Ramos (cell line): ENCODE data around the gene COIL.
"Not testable (repeated sequence)": the region's sequence is repeated elsewhere in the genome, so short reads cannot be mapped to it uniquely, and the experiment has no call there.

Source experiments
- in situ Hi-C: fragments of 300-500 bp; cut with MboI; formaldehyde crosslinking; loops from one replicate; pipeline ENCODE4 v1.14.3; 2022; ENCODE audit warnings: low sequenced_read_pairs; ENCODE audit not compliant: unreplicated experiment

The COIL gene

GRCh38 chr17:56960596-56961538 is at the start of gene COIL:
Gene COIL, minus strand, starts transcription at chr17:56961050. Its CDS starts 31 bp downstream, at chr17:56961019.
- in situ Hi-C loops = no loop called here

DNA sequence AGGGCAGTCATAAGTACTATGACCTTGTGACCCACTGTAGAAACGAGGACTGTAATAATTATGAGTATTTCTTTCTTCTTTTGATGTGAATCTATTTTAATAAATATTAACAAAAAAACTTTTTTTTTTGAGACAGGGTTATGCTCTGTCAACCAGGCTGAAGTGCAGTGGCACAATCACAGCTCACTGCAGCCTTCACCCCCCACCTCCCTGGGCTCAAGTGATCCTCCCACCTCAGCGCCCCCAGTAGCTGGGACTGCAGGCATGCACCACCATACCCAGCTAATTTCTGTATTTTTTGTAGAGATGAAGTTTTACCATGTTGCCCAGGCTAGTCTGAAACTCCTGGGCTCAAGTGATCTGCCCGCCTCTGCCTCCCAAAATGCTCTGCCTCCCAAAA is 49.6 kb upstream of the COIL start:
- in situ Hi-C loops = no loop called here

- in situ Hi-C loops = no loop called here
These were observed 49.0 kb upstream of the COIL start for GRCh38 chr17:57009737-57010445.

DNA sequence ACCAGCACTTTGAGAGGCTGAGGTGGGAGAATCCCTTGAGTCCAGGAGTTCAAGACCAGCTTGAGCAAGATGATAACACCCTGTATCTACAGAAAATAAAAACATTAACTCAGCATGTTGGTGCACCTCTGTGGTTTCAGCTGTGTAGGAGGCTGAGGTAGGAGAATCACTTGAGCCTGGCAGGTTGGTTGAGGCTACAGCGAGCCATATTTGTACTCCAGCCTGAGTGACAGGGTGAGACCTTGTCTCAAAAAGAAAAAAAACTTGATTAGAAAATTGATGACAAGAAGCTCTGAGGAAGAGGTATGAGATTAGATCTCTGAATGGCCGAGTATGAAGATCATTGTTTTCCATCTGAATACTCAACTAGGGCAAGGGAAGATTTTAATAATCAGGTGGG is 48.1 kb upstream of the COIL start:
- in situ Hi-C loops = no loop called here

DNA sequence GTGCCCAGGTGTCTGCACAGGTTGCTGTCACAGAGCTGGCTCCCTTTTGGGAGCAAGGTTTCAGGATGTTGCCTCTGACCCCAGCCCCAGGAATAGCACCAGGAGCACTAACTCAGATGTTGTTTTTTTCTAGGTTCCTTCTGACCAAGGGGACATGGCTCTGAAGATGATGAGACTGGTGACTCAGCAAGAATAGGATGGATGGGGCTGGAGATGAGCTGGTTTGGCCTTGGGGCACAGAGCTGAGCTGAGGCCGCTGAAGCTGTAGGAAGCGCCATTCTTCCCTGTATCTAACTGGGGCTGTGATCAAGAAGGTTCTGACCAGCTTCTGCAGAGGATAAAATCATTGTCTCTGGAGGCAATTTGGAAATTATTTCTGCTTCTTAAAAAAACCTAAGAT is 45.2 kb upstream of the COIL start:
- in situ Hi-C loops = no loop called here

GRCh38 chr17:57004944-57005579 is 44.2 kb upstream of the COIL start:
- in situ Hi-C loops = no loop called here

DNA sequence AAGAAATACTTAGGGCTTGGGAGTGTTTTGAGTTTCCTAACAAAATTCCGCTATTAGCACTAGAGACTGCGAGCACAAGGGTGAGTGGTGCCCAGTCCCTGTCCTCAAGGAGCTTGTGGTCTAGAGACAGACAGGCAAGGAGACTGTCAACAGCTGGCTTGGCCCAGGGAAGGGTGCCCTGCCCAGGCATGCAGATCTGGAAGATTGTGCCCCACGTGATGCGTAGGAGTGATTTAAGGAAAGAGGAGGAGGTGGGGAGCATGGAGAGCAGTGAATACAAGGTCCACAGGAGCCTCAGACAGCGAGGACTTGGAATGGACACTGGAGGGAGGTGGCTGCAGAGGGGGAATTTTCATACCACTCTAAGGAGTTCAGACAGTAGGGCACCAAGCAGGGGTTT is 42.1 kb upstream of the COIL start:
- in situ Hi-C loops = no loop called here

DNA sequence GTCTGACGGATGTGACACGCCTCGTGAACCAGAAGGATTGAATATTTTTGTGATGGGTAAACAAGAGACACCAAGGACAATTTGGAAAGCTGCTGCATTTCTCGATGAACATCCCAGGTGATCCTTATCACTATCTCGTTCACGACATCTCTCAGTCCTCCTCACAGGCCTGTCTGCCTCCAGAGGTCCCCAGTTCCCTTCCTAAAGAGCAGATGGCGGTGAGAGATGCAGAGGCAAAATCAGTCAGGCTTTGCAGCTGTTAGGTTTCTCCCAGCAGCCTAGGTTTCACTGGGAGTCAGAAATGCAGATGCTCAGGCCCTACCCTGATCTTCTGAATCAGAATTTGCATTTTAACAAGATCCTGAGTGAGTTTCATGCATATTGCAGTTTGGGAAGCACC is 40.7 kb upstream of the COIL start:
- in situ Hi-C loops = no loop called here

GRCh38 chr17:56997313-56997712 is 36.5 kb upstream of the COIL start:
- in situ Hi-C loops = no loop called here

GRCh38 chr17:56995766-56996165 is 34.9 kb upstream of the COIL start:
- in situ Hi-C loops = no loop called here

DNA sequence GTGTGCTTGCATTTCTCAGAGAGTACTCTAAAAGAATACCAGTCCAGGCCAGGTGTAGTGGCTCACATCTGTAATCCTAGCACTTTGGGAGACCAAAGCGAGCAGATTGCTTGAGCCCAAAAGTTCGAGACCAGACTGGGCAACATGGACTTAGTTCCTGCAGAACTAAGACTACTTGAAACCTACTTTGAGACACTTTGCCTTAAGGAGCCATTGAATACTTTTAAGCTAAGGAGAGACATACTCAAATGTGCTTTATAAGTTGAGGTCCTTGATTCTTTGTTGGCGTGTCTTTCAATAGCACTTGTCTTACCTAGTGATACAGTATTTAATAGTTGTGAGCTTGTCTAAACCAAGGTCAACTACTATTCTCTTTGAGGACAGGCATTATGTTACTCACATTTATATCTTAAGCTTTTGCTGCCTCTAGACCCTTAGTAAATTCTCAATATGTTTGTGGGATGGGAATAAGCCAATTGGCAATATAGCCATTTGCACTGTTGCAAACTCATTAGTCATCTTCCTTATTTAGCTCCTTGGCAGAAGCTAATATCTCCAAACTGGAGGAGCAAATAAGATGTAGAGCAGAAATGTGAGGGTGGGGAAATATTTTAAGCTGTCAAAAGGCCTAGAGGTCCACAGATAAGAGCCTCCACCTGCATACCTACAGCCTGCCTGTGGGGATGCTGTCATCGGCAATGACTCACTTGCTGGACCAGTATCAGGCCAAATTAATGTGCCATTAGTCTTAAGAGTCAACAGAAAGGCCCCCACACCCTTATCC is 33.4 kb upstream of the COIL start:
- in situ Hi-C loops = no loop called here

DNA sequence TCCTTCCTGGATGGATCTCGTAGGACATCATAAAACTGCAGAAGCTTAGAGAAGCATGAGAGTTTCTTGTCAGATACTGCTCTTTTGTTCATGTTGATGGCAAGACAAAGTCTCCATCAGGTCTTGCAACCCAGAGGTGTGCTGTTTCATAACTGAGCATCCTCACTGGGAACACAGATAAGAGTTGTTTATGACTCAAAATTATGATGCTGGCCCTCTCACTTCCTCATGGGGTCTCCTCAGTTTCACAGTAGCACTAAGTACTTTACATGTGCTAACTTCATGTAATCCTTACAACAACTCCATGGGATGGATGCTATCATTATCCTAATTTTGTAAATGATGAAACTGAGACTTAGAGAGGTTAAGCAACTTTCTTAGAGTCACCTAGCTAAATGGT is 31.5 kb upstream of the COIL start:
- in situ Hi-C loops = no loop called here

DNA sequence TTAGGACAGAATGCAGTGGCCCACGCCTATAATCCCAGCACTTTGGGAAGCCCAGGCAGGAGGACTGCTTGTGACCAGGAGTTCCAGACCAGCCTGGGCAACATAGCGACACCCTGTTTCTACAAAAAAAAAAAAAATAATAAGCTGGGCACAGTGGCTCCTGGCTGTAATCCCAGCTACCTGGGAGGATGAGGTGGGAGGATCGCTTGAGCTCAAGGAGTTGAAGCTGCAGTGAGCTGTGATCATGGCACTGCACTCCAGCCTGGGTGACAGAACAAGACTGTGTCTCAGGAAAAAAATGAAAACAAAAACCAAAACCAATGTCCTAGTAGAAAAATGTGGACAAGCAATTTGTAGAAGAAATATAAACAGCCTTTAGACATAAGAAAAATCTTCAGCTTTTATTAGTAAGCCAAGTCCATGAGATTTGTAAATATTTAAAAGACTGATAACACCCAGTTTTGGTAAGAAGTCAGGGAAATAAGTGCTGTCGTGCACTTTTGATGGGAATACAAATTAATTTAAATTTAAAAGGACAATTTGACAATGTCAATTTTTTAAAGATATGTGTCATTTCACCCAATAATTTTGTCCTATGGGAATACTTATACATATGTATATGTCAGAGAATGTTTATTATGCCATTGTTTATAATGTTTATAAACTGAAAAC is 28.2 kb upstream of the COIL start:
- in situ Hi-C loops = no loop called here

DNA sequence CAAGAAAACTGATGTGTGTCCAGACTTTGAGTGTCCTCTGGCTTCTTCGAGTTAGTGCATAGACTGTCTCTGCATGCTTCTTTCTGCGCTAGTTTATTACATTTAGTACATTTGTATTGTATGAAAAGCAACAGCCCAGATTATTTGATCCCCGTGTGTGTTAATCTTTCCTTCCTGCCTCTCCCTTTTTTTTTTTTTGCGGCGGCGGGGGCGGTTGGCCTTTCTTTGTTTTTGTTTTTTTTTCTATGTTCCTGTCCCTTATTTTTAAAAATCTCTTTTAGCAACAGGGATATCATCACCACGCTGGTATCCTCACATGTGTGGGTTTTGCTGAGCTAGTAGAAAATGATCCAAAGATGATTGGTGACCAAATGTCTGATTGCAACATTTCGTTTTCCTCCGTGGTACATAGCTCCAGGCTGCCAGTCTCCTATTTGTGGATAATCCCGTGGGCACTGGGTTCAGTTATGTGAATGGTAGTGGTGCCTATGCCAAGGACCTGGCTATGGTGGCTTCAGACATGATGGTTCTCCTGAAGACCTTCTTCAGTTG is 26.5 kb upstream of the COIL start:
- in situ Hi-C loops = no loop called here

DNA sequence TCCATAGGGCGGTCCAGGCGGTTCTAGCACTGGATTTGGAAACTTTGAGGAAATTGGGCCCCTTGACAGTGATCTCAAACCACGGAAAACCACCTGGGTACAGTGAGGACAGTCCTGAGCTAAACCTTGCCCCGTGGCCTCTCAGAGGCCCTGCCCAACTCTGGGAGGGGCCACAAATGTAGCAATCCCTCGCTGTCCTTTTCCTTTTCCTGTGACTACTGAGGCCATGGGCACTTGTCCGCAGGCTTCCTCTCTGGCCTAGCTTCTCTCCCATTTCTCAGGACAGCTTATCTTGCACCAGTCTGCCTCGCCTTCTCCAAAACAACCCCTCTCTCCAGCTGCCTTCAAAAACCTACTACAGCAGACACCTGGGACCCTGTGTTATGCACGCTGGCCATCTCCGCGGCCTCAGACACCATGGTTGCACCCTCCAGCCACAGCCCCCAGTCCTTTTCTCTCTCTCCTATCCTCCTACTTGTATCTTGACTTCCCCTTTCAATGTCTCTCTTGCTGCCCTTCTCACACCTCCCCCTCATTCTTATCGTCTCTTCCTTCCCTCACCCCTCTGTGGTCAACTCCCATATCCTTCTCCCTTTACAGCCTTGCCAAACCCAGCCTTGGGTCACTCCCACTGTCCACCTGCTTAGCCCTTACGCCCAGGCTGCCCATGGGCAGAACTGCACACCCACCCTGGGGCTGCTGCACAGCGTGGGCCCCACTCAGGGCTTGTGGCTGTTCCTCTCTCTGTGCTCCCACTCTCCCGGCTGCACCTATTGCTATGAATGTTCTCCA is 24.7 kb upstream of the COIL start:
- in situ Hi-C loops = no loop called here

DNA sequence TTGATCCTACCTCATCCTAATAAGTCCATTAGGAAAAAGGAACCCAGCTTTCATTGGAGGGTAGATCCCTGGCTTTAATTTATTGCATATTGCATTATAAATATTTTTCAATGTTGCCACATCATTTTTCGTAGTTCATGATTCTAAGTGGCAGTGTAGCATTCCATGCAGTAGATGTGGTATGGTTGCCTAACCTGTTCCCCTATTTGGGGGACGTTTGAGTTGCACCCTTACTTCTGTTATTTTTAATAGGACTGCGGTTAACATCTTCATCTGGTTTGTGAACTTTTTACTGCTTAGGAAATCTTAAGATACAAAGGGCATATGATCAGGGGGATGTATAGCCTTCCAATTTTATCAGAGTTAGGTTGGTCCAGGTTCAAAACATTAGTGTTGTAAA is 22.5 kb upstream of the COIL start:
- in situ Hi-C loops = no loop called here

DNA sequence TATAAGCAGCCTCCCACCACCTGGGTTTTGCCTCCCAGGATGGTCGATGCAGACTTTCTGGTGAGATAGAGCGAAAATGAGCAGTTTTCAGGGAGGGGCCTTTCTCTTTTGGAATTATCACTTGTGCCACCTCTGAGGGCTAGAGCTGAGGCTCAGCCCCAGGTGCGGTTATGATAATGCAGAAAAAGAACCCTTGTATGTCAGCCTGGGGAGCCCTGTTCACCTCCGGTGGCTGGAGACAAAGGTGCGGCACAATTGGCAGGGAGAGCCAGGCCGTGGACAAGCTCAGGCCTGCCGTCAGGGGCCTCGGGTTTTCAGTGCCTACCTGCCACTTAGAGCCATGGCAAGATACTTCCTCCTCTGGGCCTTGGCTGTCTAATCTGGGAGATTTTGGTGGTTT is 21.5 kb upstream of the COIL start:
- in situ Hi-C loops = no loop called here

DNA sequence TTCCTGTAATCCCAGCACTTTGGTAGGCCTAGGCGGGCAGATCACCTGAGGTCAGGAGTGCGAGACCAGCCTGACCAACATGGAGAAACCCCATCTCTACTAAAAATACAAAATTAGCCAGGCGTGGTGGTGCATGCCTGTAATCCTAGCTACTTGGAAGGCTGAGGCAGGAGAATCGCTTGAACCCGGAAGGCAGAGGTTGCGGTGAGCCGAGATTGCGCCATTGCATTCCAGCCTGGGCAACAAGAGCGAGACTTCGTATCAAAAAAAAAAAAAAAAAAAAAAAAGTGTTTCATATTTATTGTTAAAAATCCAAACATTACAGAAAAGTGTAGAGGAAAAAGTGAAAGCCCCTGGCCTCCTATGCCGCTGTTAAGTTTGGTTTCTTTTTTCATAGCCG is 19.7 kb upstream of the COIL start:
- in situ Hi-C loops = not testable (repeated sequence)

DNA sequence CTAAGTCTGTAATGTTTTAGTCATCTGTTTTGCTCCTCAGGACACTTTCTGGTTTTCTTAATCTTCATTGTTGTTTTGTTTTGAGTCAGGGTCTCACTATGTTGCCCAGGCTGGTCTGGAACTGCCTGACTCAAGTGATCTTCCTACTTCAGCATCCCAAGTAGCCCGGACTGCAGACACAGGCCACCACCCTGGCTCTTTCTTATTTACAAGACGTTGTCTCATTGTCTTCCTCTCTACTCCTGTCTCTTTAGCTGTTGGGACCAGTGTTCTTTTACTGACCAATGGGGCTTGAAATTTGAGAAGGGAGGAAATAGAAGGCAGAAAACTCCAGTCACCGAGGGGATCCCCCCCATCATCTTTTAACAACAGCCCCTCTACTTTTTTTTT is 18.2 kb upstream of the COIL start:
- in situ Hi-C loops = no loop called here
